ENCODE results near the gene TUBB4B.

- TF ChIP-seq CTCF (IDR thresholded peaks at IDR 0.05; ENCODE audit: insufficient read depth, low read length, poor library complexity, severe bottlenecking) (no peak), EZH2phosphoT487 (conservative IDR thresholded peaks at IDR 0.05; ENCODE audit: low read length) (no peak)
Observed at GRCh38 chr9:137195525-137196220, 45.4 kb upstream of the TUBB4B start.
